K562 (cell line): ENCODE measurements around the gene RPL22. TPM values are rescaled to one million over a fixed set of nuclear protein-coding genes. Genes with fewer than 3 reads are reported as not detected.
A peak's percentile ranks its signal among the peaks of the same experiment; 100 is the strongest.

ENCODE experiments used
- ARID1B ChIP-seq: fragments of 450-650 bp; IDR thresholded peaks from 2 replicates; pipeline ENCODE4 v1.6.1; 2016; ENCODE audit warnings: antibody characterized with exemption, mild to moderate bottlenecking, inconsistent platforms
- BCLAF1 ChIP-seq, 2 experiments: fragments of 450-650 bp in 1 of 2; IDR thresholded peaks; 2 replicates each; pipeline ENCODE4 v1.6.1; 2011 to 2017; ENCODE audit warnings: low read depth in 2 of 2, antibody characterized with exemption in 1 of 2, borderline replicate concordance in 1 of 2, low read length in 1 of 2, mild to moderate bottlenecking in 1 of 2, mixed read lengths in 1 of 2; ENCODE audit not compliant: control insufficient read depth in 1 of 2
- BRD4 ChIP-seq: fragments of 200-600 bp; sonication (generic); IDR thresholded peaks from 2 replicates; pipeline ENCODE4 v1.6.1; 2017; ENCODE audit warnings: inconsistent platforms
- CBX5 ChIP-seq: IDR thresholded peaks from 2 replicates; pipeline ENCODE4 v1.6.1; 2014; ENCODE audit warnings: low read depth, borderline replicate concordance
- CXXC5 ChIP-seq: fragments of 250-450 bp; sonication (Bioruptor Pico); IDR thresholded peaks from 2 replicates; pipeline ENCODE4 v1.8.0; 2022; ENCODE audit warnings: inconsistent platforms, mild to moderate bottlenecking, moderate library complexity
- E2F1 ChIP-seq: sonication (generic); formaldehyde crosslinking; IDR thresholded peaks from 2 replicates; pipeline ENCODE4 v1.8.1; 2023; ENCODE audit warnings: mild to moderate bottlenecking, missing genetic modification reagents, moderate library complexity
- KDM4B ChIP-seq, 2 experiments: fragments of 450-650 bp in 1 of 2; sonication (generic) in 1 of 2; IDR thresholded peaks; 2 replicates each; pipeline ENCODE4 v1.6.1; 2016 to 2017; ENCODE audit warnings: borderline replicate concordance in 2 of 2, antibody characterized with exemption in 1 of 2, low read depth in 1 of 2, mild to moderate bottlenecking in 1 of 2
- MAFK ChIP-seq: IDR thresholded peaks from 2 replicates; pipeline ENCODE4 v1.6.1; 2011; ENCODE audit warnings: low read length, improper control_type of control experiment
- MIER1 ChIP-seq: fragments of 450-650 bp; IDR thresholded peaks from 2 replicates; pipeline ENCODE4 v1.6.1; 2016; ENCODE audit warnings: antibody characterized with exemption, mild to moderate bottlenecking, low read depth
- NCOA2 ChIP-seq, 2 experiments: fragments of 450-650 bp; IDR thresholded peaks; 2 replicates each; pipeline ENCODE4 v1.6.1; 2018; ENCODE audit warnings: mild to moderate bottlenecking in 2 of 2, moderate library complexity in 1 of 2; ENCODE audit not compliant: partially characterized antibody in 2 of 2
- NRF1 ChIP-seq, 2 experiments: fragments of 450-650 bp; IDR thresholded peaks in 1 of 2; conservative IDR thresholded peaks in 1 of 2; 2 replicates each; pipeline ENCODE4 v1.6.1; 2014; ENCODE audit warnings: mild to moderate bottlenecking in 2 of 2
- PHB2 ChIP-seq: fragments of 450-650 bp; IDR thresholded peaks from 2 replicates; pipeline ENCODE4 v1.6.1; 2017; ENCODE audit warnings: low read depth
- RCOR1 ChIP-seq, 2 experiments: IDR thresholded peaks; 2 replicates each; pipeline ENCODE4 v1.6.1; 2012; ENCODE audit warnings: low read depth in 2 of 2, low read length in 2 of 2, borderline replicate concordance in 1 of 2, improper control_type of control experiment in 1 of 2
- SNIP1 ChIP-seq: fragments of 450-650 bp; IDR thresholded peaks from 2 replicates; pipeline ENCODE4 v1.7.1; 2017; ENCODE audit warnings: low read depth, mild to moderate bottlenecking
- ZKSCAN1 ChIP-seq: fragments of 150-350 bp; IDR thresholded peaks from 2 replicates; pipeline ENCODE4 v1.6.1; 2016; ENCODE audit warnings: low read depth, low read length
- ZNF143 ChIP-seq: sonication (generic); formaldehyde crosslinking; IDR thresholded peaks from 2 replicates; pipeline ENCODE4 v1.9.0; 2022; ENCODE audit warnings: mild to moderate bottlenecking, missing genetic modification reagents
- ZNF311 ChIP-seq: fragments of 250-450 bp; sonication (Bioruptor Pico); IDR thresholded peaks from 2 replicates; pipeline ENCODE4 v1.4.0; 2020; ENCODE audit warnings: mild to moderate bottlenecking, moderate library complexity
- polyA plus RNA-seq, 8 experiments: library from polyadenylated mRNA; depleted of rRNA in 4 of 8; stranded (reverse) in 5 of 8; unstranded in 3 of 8; fragments of >200 nt; fragmentation: Nextera tagmentation in 2 of 8; fragmentation: Illumina TruSeq in 1 of 8; extraction: Ambion mirVana in 2 of 8; extraction: Trizol in 1 of 8; gene quantifications; 2 replicates each; pipeline versions ENCODE4 v1.2.1 to v1.2.3, GENCODE V29; 2011 to 2014; ENCODE audit warnings: inconsistent platforms in 1 of 8, missing spikeins in 1 of 8
- total RNA-seq, 7 experiments: library from RNA; depleted of rRNA in 6 of 7; stranded (reverse); fragments of >200 nt in 6 of 7; fragmentation: Illumina TruSeq in 2 of 7; extraction: Trizol in 2 of 7; gene quantifications; 2 replicates each; pipeline versions ENCODE4 v1.2.1 to v1.2.3, GENCODE V29; 2011 to 2021; ENCODE audit warnings: low replicate concordance in 1 of 7
- TF ChIP-seq, protein P1 (sequence below): sonication (generic); formaldehyde crosslinking; IDR thresholded peaks from 2 replicates; pipeline ENCODE4 v1.9.0; 2022; ENCODE audit warnings: mild to moderate bottlenecking, missing genetic modification reagents

The RPL22 gene
- total and polyA plus RNA-seq, 9 of the 15 experiments (the other 6 are each of a cell fraction or from before 2014, with no cell fraction given): 467 to 1,165 (median 607) TPM

GRCh38 chr1:6199298-6200187 lies at the start of gene RPL22 (continued):
- peak in 1 of 2 experiments; percentile 75; a peak in 2 of 4 replicates for TF ChIP-seq RCOR1 (IDR thresholded peaks at IDR 0.05; ENCODE audit: borderline replicate concordance in 1 of 2, low read depth in 2 of 2, low read length in 2 of 2)
- 0 out of 2 replicates have a peak, but pooled peaks have one; percentile 57 for TF ChIP-seq E2F1 (CRISPR knock-in tag)
- peak; percentile 67 for TF ChIP-seq ZKSCAN1
- TF ChIP-seq ARID1B: 0 out of 2 replicates have a peak, but pooled peaks have one; percentile 24
- TF ChIP-seq, protein P1, sequence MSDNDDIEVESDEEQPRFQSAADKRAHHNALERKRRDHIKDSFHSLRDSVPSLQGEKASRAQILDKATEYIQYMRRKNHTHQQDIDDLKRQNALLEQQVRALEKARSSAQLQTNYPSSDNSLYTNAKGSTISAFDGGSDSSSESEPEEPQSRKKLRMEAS (CRISPR knock-in tag): peak; percentile 97
- no peak for TF ChIP-seq PHB2
- TF ChIP-seq KDM4B (IDR thresholded peaks at IDR 0.05; ENCODE audit: borderline replicate concordance in 2 of 2, low read depth in 1 of 2): no peak; a peak in 1 of 4 replicates
- TF ChIP-seq ZNF311 (CRISPR knock-in tag): no peak
- TF ChIP-seq BCLAF1 (IDR thresholded peaks at IDR 0.05; ENCODE audit: borderline replicate concordance in 1 of 2, control insufficient read depth in 1 of 2, low read depth in 2 of 2, low read length in 1 of 2): peak in 1 of 2 experiments; percentile 89; a peak in 2 of 4 replicates
- TF ChIP-seq NRF1 (conservative IDR thresholded peaks at IDR 0.05 in 1 of 2, IDR thresholded peaks at IDR 0.05 in 1 of 2): peak; percentile 91 to 93
- no peak for TF ChIP-seq SNIP1
- TF ChIP-seq NCOA2 (IDR thresholded peaks at IDR 0.05; ENCODE audit: partially characterized antibody in 2 of 2): no peak
- TF ChIP-seq MAFK: peak; percentile 21; the same call in 1 of the 2 replicates
- TF ChIP-seq MIER1: peak; percentile 60; the same call in 1 of the 2 replicates
- peak; percentile 71 for TF ChIP-seq ZNF143 (CRISPR knock-in tag)
- TF ChIP-seq CBX5: no peak
- TF ChIP-seq BRD4: peak; percentile 98
- peak; percentile 99 for TF ChIP-seq CXXC5 (CRISPR knock-in tag)
